HEK293 (cell line): ENCODE measurements around the gene ATXN2.

Experiments used
- CTCF ChIA-PET: fragments of 350-600 bp; formaldehyde crosslinking; extraction: SDS; loops from one replicate; lab custom pipeline; 2021; ENCODE audit warnings: antibody characterized with exemption; lab: Yijun Ruan, JAX
- POLR2A ChIA-PET: fragments of 300-600 bp; formaldehyde crosslinking; extraction: SDS; loops from one replicate; lab custom pipeline; 2020; ENCODE audit warnings: antibody characterized with exemption, inconsistent platforms; lab: Yijun Ruan, JAX
- H3K27ac ChIP-seq: fragments of 200-500 bp; sonication (Bioruptor generic); 2 replicates; pipeline ENCODE4 v1.5.1; 2014; ENCODE audit warnings: low read depth, low read length, control low read depth, inconsistent platforms; ENCODE audit errors: extremely low read depth
- H3K36me3 ChIP-seq, 2 experiments: fragments of 200-500 bp in 1 of 2; sonication (Bioruptor generic) in 1 of 2; 1 replicate in 1 of 2; 2 replicates in 1 of 2; pipeline ENCODE4 v1.5.1; 2014 to 2017; ENCODE audit warnings: inconsistent platforms in 2 of 2, low read length in 2 of 2; ENCODE audit not compliant: control insufficient read depth in 2 of 2, insufficient read depth in 1 of 2
- H3K4me1 ChIP-seq: fragments of 200-500 bp; sonication (Bioruptor generic); 2 replicates; pipeline ENCODE4 v1.5.1; 2014; ENCODE audit warnings: mild to moderate bottlenecking, low read length, inconsistent platforms; ENCODE audit not compliant: control insufficient read depth, insufficient read depth
- H3K4me3 ChIP-seq: 2 replicates; pipeline ENCODE4 v1.5.1; 2011; ENCODE audit warnings: low read depth, mild to moderate bottlenecking, control low read depth, low read length, moderate library complexity
- H3K9me3 ChIP-seq: fragments of 200-500 bp; sonication (Bioruptor generic); 2 replicates; pipeline ENCODE4 v1.5.1; 2014; ENCODE audit warnings: low read depth, low read length, inconsistent platforms; ENCODE audit not compliant: control insufficient read depth, insufficient read depth
- GLI4 ChIP-seq: fragments of 450-650 bp; formaldehyde crosslinking; IDR thresholded peaks from 2 replicates; pipeline ENCODE4 v1.5.1; 2016; ENCODE audit warnings: missing biosample characterization, missing genetic modification characterization
- GLIS2 ChIP-seq: fragments of 450-650 bp; formaldehyde crosslinking; IDR thresholded peaks from 2 replicates; pipeline ENCODE4 v1.5.1; 2016; ENCODE audit warnings: missing biosample characterization, missing genetic modification characterization
- HOXA7 ChIP-seq: sonication (generic); formaldehyde crosslinking; IDR thresholded peaks from 2 replicates; pipeline ENCODE4 v1.8.1; 2022; ENCODE audit warnings: missing genetic modification reagents, borderline replicate concordance
- IKZF3 ChIP-seq: fragments of 450-650 bp; IDR thresholded peaks from 2 replicates; pipeline ENCODE4 v1.5.0; 2018; ENCODE audit warnings: missing biosample characterization, mild to moderate bottlenecking, missing genetic modification characterization, moderate library complexity
- KLF1 ChIP-seq: fragments of 450-650 bp; formaldehyde crosslinking; IDR thresholded peaks from 2 replicates; pipeline ENCODE4 v1.5.1; 2016; ENCODE audit warnings: missing biosample characterization, missing genetic modification characterization
- MEIS1 ChIP-seq: sonication (generic); formaldehyde crosslinking; IDR thresholded peaks from 2 replicates; pipeline ENCODE4 v1.8.1; 2022; ENCODE audit warnings: missing genetic modification reagents, mild to moderate bottlenecking, borderline replicate concordance
- ZBTB1 ChIP-seq: fragments of 450-650 bp; formaldehyde crosslinking; IDR thresholded peaks from 2 replicates; pipeline ENCODE4 v1.5.1; 2016; ENCODE audit warnings: missing biosample characterization, missing genetic modification characterization
- ZBTB20 ChIP-seq: fragments of 450-650 bp; formaldehyde crosslinking; IDR thresholded peaks from 2 replicates; pipeline ENCODE4 v1.5.1; 2016; ENCODE audit warnings: missing biosample characterization, missing genetic modification characterization
- ZBTB8A ChIP-seq: fragments of 450-650 bp; formaldehyde crosslinking; IDR thresholded peaks from 2 replicates; pipeline ENCODE4 v1.5.1; 2016; ENCODE audit warnings: missing biosample characterization, missing genetic modification characterization
- ZFP3 ChIP-seq: fragments of 450-650 bp; formaldehyde crosslinking; IDR thresholded peaks from 2 replicates; pipeline ENCODE4 v1.5.1; 2016; ENCODE audit warnings: low read depth, missing biosample characterization, missing genetic modification characterization
- ZNF112 ChIP-seq: fragments of 450-650 bp; formaldehyde crosslinking; IDR thresholded peaks from 2 replicates; pipeline ENCODE4 v1.5.0; 2017; ENCODE audit warnings: missing biosample characterization, missing genetic modification characterization
- ZNF248 ChIP-seq: fragments of 450-650 bp; formaldehyde crosslinking; IDR thresholded peaks from 2 replicates; pipeline ENCODE4 v1.5.1; 2017; ENCODE audit warnings: missing biosample characterization, missing genetic modification characterization
- ZNF341 ChIP-seq: fragments of 450-650 bp; formaldehyde crosslinking; IDR thresholded peaks from 2 replicates; pipeline ENCODE4; 2016; ENCODE audit warnings: low read depth, missing biosample characterization, missing genetic modification characterization
- ZNF423 ChIP-seq: fragments of 450-650 bp; formaldehyde crosslinking; IDR thresholded peaks from 2 replicates; pipeline ENCODE4 v1.5.1; 2016; ENCODE audit warnings: missing biosample characterization, missing genetic modification characterization
- ZNF585B ChIP-seq: fragments of 450-650 bp; formaldehyde crosslinking; IDR thresholded peaks from 2 replicates; pipeline ENCODE4 v1.5.1; 2016; ENCODE audit warnings: missing biosample characterization, missing genetic modification characterization
- ZNF629 ChIP-seq: fragments of 450-650 bp; formaldehyde crosslinking; IDR thresholded peaks from 2 replicates; pipeline ENCODE4 v1.5.1; 2017; ENCODE audit warnings: missing biosample characterization, missing genetic modification characterization
- ZNF843 ChIP-seq: fragments of 450-650 bp; formaldehyde crosslinking; IDR thresholded peaks from 2 replicates; pipeline ENCODE4 v1.5.1; 2016; ENCODE audit warnings: missing biosample characterization, missing genetic modification characterization
- TF ChIP-seq, protein P1 (sequence below): fragments of 450-650 bp; formaldehyde crosslinking; IDR thresholded peaks from 2 replicates; pipeline ENCODE4 v1.5.1; 2016; ENCODE audit warnings: missing biosample characterization, missing genetic modification characterization
- TF ChIP-seq, protein P2 (sequence below): fragments of 450-650 bp; formaldehyde crosslinking; IDR thresholded peaks from 2 replicates; pipeline ENCODE4 v1.5.1; 2016; ENCODE audit warnings: missing biosample characterization, missing genetic modification characterization
- TF ChIP-seq, protein P3 (sequence below): fragments of 450-650 bp; formaldehyde crosslinking; IDR thresholded peaks from 2 replicates; pipeline ENCODE4 v1.5.1; 2016; ENCODE audit warnings: missing biosample characterization, missing genetic modification characterization
- TF ChIP-seq, protein P4 (sequence below): fragments of 450-650 bp; formaldehyde crosslinking; IDR thresholded peaks from 2 replicates; pipeline ENCODE4 v1.5.1; 2017; ENCODE audit warnings: missing biosample characterization, mild to moderate bottlenecking, missing genetic modification characterization, moderate library complexity

Gene ATXN2

DNA sequence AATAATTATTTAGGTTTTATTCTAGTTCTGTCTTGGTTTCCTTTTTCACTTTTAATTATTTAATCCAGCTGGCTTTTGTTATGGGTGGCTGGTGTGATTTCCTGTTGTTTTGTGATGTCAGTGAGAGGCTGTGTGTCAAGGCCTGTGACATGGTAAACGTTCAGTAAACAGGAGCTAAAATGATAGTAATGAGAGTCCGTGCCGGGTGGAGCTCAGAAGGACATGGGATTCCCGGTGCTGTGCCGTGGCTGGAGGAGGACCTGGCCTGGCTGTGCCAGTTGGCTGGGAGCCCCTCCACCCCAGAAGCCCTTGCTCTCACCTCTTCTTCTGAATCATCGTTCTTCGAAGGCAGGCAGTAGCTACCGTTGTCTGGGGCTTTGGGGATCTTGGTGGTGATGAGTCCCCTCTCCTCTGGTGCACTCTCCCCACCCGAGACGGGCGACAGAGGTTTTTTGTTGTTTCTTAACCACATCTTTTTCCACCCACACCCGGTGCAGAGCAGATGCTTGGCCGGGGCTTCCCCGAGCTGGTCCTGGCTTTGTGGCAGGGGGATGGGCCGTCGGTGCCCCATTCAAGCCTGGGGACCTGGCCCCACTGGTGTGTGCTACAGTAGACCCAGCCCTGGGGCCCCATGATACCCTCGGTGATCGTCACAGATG, 164.3 kb downstream of the ATXN2 start:
- H3K36me3 ChIP-seq, result no peaks in the 10 kb centered on the region; a peak in 1 of 3 replicates
- H3K4me3 ChIP-seq, result no peak overlapping the region
- CTCF ChIA-PET, result interaction anchor here (0.8 to 2.6 kb wide), 3 partner anchors 17 to 38 kb away, joined by 3 to 10 read pairs (median 4); no protein-coding TSS in a partner anchor
- H3K4me1 ChIP-seq, result peaks cover 6% of the 10 kb centered on the region; the same call in 1 of the 2 replicates
- POLR2A ChIA-PET, result interaction anchor here (0.5 kb wide), 1 partner anchor 424 kb away, joined by 5 read pairs; no protein-coding TSS in a partner anchor
- no peaks in the 10 kb centered on the region for H3K9me3 ChIP-seq
- H3K27ac ChIP-seq, result no peak overlapping the region
- peak; percentile 30; the same call in 1 of the 2 replicates for TF ChIP-seq ZNF629 (tag by site-specific recombination)
- TF ChIP-seq, protein P1, sequence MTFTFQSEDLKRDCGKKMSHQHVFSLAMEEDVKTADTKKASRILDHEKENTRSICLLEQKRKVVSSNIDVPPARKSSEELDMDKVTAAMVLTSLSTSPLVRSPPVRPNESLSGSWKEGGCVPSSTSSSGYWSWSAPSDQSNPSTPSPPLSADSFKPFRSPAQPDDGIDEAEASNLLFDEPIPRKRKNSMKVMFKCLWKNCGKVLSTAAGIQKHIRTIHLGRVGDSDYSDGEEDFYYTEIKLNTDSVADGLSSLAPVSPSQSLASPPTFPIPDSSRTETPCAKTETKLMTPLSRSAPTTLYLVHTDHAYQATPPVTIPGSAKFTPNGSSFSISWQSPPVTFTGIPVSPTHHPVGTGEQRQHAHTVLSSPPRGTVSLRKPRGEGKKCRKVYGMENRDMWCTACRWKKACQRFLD (tag by site-specific recombination), result no peak
- TF ChIP-seq, protein P2, sequence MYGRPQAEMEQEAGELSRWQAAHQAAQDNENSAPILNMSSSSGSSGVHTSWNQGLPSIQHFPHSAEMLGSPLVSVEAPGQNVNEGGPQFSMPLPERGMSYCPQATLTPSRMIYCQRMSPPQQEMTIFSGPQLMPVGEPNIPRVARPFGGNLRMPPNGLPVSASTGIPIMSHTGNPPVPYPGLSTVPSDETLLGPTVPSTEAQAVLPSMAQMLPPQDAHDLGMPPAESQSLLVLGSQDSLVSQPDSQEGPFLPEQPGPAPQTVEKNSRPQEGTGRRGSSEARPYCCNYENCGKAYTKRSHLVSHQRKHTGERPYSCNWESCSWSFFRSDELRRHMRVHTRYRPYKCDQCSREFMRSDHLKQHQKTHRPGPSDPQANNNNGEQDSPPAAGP (tag by site-specific recombination), result no peak
- TF ChIP-seq, all 188 proteins: peak for 1

DNA sequence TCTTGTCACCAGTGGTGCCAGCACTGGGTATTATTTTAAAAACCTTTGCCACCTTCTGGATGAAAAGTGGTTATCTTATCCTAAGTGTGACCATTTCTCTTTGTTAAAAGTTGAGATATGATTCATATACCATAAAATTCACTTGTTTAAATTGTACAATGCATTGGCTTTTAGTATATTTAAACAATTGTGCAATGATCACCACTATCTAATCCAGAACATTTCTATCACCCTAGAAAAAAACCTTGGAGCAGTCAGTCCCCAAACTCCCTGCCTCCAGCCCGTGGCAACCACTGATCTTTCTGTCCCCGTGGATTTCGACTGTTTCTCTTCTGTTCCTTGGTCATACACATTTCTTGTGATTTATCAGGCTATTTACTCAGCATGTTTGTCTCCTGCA, 165.1 kb downstream of the ATXN2 start:
- no peaks in the 10 kb centered on the region; a peak in 1 of 3 replicates for H3K36me3 ChIP-seq
- POLR2A ChIA-PET, result no interaction called here
- H3K4me3 ChIP-seq, result no peak overlapping the region
- CTCF ChIA-PET, result interaction anchor here (0.6 to 2.6 kb wide), 4 partner anchors 16 to 30 kb away, joined by 3 to 10 read pairs (median 4); no protein-coding TSS in a partner anchor
- H3K27ac ChIP-seq, result no peak overlapping the region
- no peaks in the 10 kb centered on the region for H3K9me3 ChIP-seq
- TF ChIP-seq GLI4 (tag by site-specific recombination) (no peak), ZNF585B (no peak), ZNF843 (tag by site-specific recombination) (no peak), ZBTB1 (tag by site-specific recombination) (no peak), HOXA7 (CRISPR knock-in tag) (no peak), GLIS2 (tag by site-specific recombination) (no peak), ZFP3 (no peak), ZBTB20 (tag by site-specific recombination) (no peak), ZNF112 (tag by site-specific recombination) (no peak)
- TF ChIP-seq, protein P3, sequence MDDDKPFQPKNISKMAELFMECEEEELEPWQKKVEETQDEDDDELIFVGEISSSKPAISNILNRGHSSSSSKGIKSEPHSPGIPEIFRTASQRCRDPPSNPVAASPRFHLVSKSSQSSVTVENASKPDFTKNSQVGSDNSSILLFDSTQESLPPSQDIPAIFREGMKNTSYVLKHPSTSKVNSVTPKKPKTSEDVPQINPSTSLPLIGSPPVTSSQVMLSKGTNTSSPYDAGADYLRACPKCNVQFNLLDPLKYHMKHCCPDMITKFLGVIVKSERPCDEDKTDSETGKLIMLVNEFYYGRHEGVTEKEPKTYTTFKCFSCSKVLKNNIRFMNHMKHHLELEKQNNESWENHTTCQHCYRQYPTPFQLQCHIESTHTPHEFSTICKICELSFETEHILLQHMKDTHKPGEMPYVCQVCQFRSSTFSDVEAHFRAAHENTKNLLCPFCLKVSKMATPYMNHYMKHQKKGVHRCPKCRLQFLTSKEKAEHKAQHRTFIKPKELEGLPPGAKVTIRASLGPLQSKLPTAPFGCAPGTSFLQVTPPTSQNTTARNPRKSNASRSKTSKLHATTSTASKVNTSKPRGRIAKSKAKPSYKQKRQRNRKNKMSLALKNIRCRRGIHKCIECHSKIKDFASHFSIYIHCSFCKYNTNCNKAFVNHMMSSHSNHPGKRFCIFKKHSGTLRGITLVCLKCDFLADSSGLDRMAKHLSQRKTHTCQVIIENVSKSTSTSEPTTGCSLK (tag by site-specific recombination), result no peak
- H3K4me1 ChIP-seq, result peaks cover 6% of the 10 kb centered on the region; the same call in 1 of the 2 replicates

DNA sequence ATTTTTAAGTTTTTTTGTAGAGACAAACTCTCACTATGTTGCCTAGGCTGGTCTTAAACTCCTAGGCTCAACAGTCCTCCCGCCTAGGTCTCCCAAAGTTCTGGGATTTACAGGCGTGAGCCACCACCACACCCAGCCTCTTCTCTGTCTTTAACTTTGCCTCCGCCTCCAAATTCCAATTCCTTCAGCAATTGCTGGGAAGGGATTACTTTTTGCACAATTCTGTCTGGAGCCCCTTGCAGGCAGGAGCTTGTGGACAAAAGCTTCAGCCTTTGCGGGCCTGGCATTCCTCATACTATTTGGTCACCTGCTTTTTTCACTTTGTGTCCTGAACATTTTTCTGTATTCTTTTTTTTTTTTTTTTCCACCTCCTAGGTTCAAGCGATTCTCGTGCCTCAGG, 167.3 kb downstream of the ATXN2 start:
- TF ChIP-seq ZNF248 (tag by site-specific recombination), result no peak
- no peak for TF ChIP-seq ZNF341 (tag by site-specific recombination)
- TF ChIP-seq ZBTB8A, result no peak
- TF ChIP-seq ZNF423, result no peak
- no peak for TF ChIP-seq IKZF3 (tag by site-specific recombination)
- TF ChIP-seq, protein P4, sequence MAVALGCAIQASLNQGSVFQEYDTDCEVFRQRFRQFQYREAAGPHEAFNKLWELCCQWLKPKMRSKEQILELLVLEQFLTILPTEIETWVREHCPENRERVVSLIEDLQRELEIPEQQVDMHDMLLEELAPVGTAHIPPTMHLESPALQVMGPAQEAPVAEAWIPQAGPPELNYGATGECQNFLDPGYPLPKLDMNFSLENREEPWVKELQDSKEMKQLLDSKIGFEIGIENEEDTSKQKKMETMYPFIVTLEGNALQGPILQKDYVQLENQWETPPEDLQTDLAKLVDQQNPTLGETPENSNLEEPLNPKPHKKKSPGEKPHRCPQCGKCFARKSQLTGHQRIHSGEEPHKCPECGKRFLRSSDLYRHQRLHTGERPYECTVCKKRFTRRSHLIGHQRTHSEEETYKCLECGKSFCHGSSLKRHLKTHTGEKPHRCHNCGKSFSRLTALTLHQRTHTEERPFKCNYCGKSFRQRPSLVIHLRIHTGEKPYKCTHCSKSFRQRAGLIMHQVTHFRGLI (tag by site-specific recombination), result no peak
- TF ChIP-seq KLF1 (tag by site-specific recombination), result 0 out of 2 replicates have a peak, but pooled peaks have one; percentile 10
- TF ChIP-seq MEIS1 (CRISPR knock-in tag), result no peak
- H3K36me3 ChIP-seq, result no peaks in the 10 kb centered on the region
- no peak overlapping the region for H3K4me3 ChIP-seq
- ChIA-PET CTCF (interaction anchor here (0.6 to 1.3 kb wide), 2 partner anchors 20 to 125 kb away, joined by 3 to 10 read pairs; no protein-coding TSS in a partner anchor), POLR2A (no interaction called here)
- no peak overlapping the region for H3K27ac ChIP-seq
- no peaks in the 10 kb centered on the region for H3K4me1 ChIP-seq
- H3K9me3 ChIP-seq, result no peaks in the 10 kb centered on the region
